GM23248 (cell line): ENCODE measurements around the gene ULBP3.

Experiments
- EZH2 ChIP-seq: fragments of 200-600 bp; sonication (generic); IDR thresholded peaks from 2 replicates; pipeline ENCODE4 v1.6.1; 2018; ENCODE audit warnings: antibody characterized with exemption, mild to moderate bottlenecking; ENCODE audit not compliant: insufficient read depth, poor library complexity, severe bottlenecking
- EZH2phosphoT487 ChIP-seq: fragments of 200-600 bp; sonication (generic); IDR thresholded peaks from 2 replicates; pipeline ENCODE4 v1.6.1; 2018; ENCODE audit warnings: antibody characterized with exemption, moderate library complexity, mild to moderate bottlenecking, low read depth; ENCODE audit not compliant: insufficient read depth

DNA sequence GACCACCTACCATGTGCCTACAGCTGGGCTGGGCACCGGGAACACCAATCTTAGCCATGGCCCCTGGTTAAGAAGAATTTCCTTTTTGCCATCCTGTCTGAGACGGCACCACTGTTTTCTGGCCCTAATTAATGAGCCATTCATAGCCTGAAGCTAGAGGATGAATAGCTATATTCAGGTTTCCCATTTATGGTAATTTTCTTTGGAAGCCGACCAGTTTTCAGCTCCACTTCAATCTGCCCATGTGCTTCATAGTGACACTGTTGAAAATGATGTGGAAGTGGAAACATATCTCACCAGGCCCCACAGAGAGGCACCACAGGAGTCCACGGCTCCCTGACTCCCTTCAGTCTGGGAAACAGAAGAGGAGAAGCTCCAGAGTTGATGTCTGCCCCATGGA lies 22.6 kb upstream of the ULBP3 start:
- TF ChIP-seq EZH2phosphoT487 (no peak), EZH2 (no peak)
